T47D (cell line): Measurements from ENCODE around the gene ANKS6.

ENCODE experiments used
- DNase-seq, 2 experiments: peaks; one replicate each; pipeline versions ENCODE4 v3.0.0 to v3.0.0-alpha.2; 2011 to 2012; ENCODE audit warnings: low read depth in 1 of 2, low spot score in 1 of 2
- JUND ChIP-seq: IDR thresholded peaks from 2 replicates; pipeline ENCODE4 v1.6.1; 2012; ENCODE audit warnings: low read depth
- in situ Hi-C: cut with HindIII; loops from 2 replicates; pipeline ENCODE4 v1.10.0; 2016; ENCODE audit warnings: low sequenced_read_pairs, low pct_unique_long_range_greater_than_20kb

Gene ANKS6

GRCh38 chr9:98830554-98830953 is 34.2 kb upstream of the ANKS6 start:
- in situ Hi-C loops, result no loop called here
- DNase-seq, result no peak
- no peak for TF ChIP-seq JUND

- in situ Hi-C loops, result no loop called here
- no peak for DNase-seq
- no peak for TF ChIP-seq JUND
These were observed 33.4 kb upstream of the ANKS6 start for GRCh38 chr9:98829766-98830165.

GRCh38 chr9:98826716-98827115 is 30.4 kb upstream of the ANKS6 start:
- DNase-seq, result no peak
- in situ Hi-C loops, result no loop called here
- TF ChIP-seq JUND, result no peak

- TF ChIP-seq JUND, result no peak
- in situ Hi-C loops, result no loop called here
- no peak for DNase-seq
These were observed 29.1 kb upstream of the ANKS6 start for GRCh38 chr9:98825414-98825813.

GRCh38 chr9:98823666-98824334 is 27.4 kb upstream of the ANKS6 start:
- no peak for TF ChIP-seq JUND
- no peak for DNase-seq
- in situ Hi-C loops, result no loop called here

GRCh38 chr9:98822661-98823060 is 26.3 kb upstream of the ANKS6 start:
- in situ Hi-C loops, result no loop called here

GRCh38 chr9:98821831-98822230 is 25.5 kb upstream of the ANKS6 start:
- DNase-seq, result no peak
- no peak for TF ChIP-seq JUND
- in situ Hi-C loops, result no loop called here

More at GRCh38 chr9:98822661-98823060, 26.3 kb upstream of the ANKS6 start:
- DNase-seq, result no peak
- no peak for TF ChIP-seq JUND

GRCh38 chr9:98819231-98819630 is 22.9 kb upstream of the ANKS6 start:
- no peak for DNase-seq
- no peak for TF ChIP-seq JUND
- in situ Hi-C loops, result no loop called here

GRCh38 chr9:98818764-98819163 is 22.4 kb upstream of the ANKS6 start:
- TF ChIP-seq JUND, result no peak
- in situ Hi-C loops, result no loop called here
- DNase-seq, result no peak

- in situ Hi-C loops, result no loop called here
- no peak for TF ChIP-seq JUND
- DNase-seq, result no peak
These were observed 19.1 kb upstream of the ANKS6 start for GRCh38 chr9:98815391-98815951.

- no peak for TF ChIP-seq JUND
- in situ Hi-C loops, result no loop called here
- DNase-seq, result no peak
These were observed 14.8 kb upstream of the ANKS6 start for GRCh38 chr9:98811051-98811650.

GRCh38 chr9:98810102-98810842 is 13.9 kb upstream of the ANKS6 start:
- no peak for TF ChIP-seq JUND
- DNase-seq, result no peak
- in situ Hi-C loops, result no loop called here
